Gastrocnemius medialis (tissue), 4 donors: Measurements from ENCODE around the gene ARHGEF33. TPM values are rescaled to one million over a fixed set of nuclear protein-coding genes. Genes with fewer than 3 reads are reported as not detected.
A peak's percentile ranks its signal among the peaks of the same experiment; 100 is the strongest.

Experiments
- ATAC-seq, 2 donors: fragments of 150-250 bp; one replicate each; pipeline ENCODE4 v1.9.1; 2016
- DNase-seq, 2 donors: peaks; one replicate each; pipeline ENCODE4 v3.0.0-alpha.2; 2019
- H3K27ac ChIP-seq, 4 donors: fragments of 200-600 bp; sonication (generic); 1 replicate in 1 of 4; 2 replicates in 3 of 4; pipeline ENCODE4 v1.5.1; 2016 to 2018; ENCODE audit warnings: mild to moderate bottlenecking in 2 of 4, moderate library complexity in 1 of 4
- H3K27me3 ChIP-seq, 3 donors: fragments of 200-600 bp; sonication (generic) in 2 of 3; 1 replicate in 1 of 3; 2 replicates in 2 of 3; pipeline versions ENCODE4 v1.5.1 to v1.6.0; 2016 to 2019; ENCODE audit warnings: mild to moderate bottlenecking in 1 of 3, moderate library complexity in 1 of 3
- H3K36me3 ChIP-seq, 2 donors: fragments of 200-600 bp; sonication (generic) in 1 of 2; one replicate each; pipeline ENCODE4 v1.5.1; 2017 to 2018
- H3K4me1 ChIP-seq, 2 donors: fragments of 200-600 bp; sonication (generic) in 1 of 2; one replicate each; pipeline ENCODE4 v1.5.1; 2016 to 2017; ENCODE audit warnings: mild to moderate bottlenecking in 2 of 2
- H3K4me3 ChIP-seq, 4 donors: fragments of 200-600 bp; sonication (generic) in 3 of 4; 1 replicate in 1 of 4; 2 replicates in 3 of 4; pipeline ENCODE4 v1.5.1; 2016 to 2019; ENCODE audit warnings: mild to moderate bottlenecking in 2 of 4
- H3K9me3 ChIP-seq, 3 donors: fragments of 200-600 bp; sonication (generic) in 2 of 3; 1 replicate in 1 of 3; 2 replicates in 2 of 3; pipeline ENCODE4 v1.5.1; 2016 to 2019
- CTCF ChIP-seq, 5 experiments: fragments of 450-650 bp in 3 of 5; fragments of 200-600 bp in 2 of 5; sonication (generic) in 2 of 5; IDR thresholded peaks in 4 of 5; conservative IDR thresholded peaks in 1 of 5; 1 replicate in 4 of 5; 2 replicates in 1 of 5; pipeline ENCODE4 v1.5.1; 2016 to 2019; ENCODE audit warnings: antibody characterized with exemption in 5 of 5, mild to moderate bottlenecking in 3 of 5, moderate library complexity in 3 of 5
- POLR2A ChIP-seq, 2 donors: fragments of 450-650 bp; IDR thresholded peaks; one replicate each; pipeline ENCODE4 v1.6.1; 2017; ENCODE audit warnings: antibody characterized with exemption in 2 of 2, mild to moderate bottlenecking in 2 of 2, moderate library complexity in 2 of 2
- in situ Hi-C, 4 donors: fragments of 200-750 bp; cut with MboI; loops; one replicate each; pipeline versions ENCODE4 v1.15.0 to v1.8.0; 2017; ENCODE audit warnings: low sequenced_read_pairs in 4 of 4
- intact Hi-C: fragments of 100-400 bp; cut with DNase I; formaldehyde crosslinking; loops from one replicate; pipeline ENCODE4 v1.15.1; 2023; ENCODE audit warnings: low total_unique reads
- total RNA-seq, 4 donors: library from RNA; depleted of rRNA; stranded (reverse); fragments of >200 nt; gene quantifications; one replicate each; pipeline versions ENCODE4 v1.1.0 to v1.2.3, GENCODE V29; 2016

The ARHGEF33 gene
- total RNA-seq, 4 donors from 2014 or later = 0.07 to 4.5 (median 0.52) TPM; not detected in 1

- intact Hi-C loops = no loop called here
- peaks cover 8 to 20% of the 10 kb centered on the region in 2 donors for H3K4me1 ChIP-seq
- H3K9me3 ChIP-seq = no peaks in the 10 kb centered on the region
- no peak for DNase-seq
- peaks cover 0 to 33% of the 10 kb centered on the region in 2 donors for H3K36me3 ChIP-seq
- no peak overlapping the region for H3K4me3 ChIP-seq
- ATAC-seq = no peak
- H3K27me3 ChIP-seq = no peaks in the 10 kb centered on the region
- in situ Hi-C loops = no loop called here
- H3K27ac ChIP-seq = no peak overlapping the region
- TF ChIP-seq CTCF (IDR thresholded peaks at IDR 0.05 in 4 of 5, conservative IDR thresholded peaks at IDR 0.05 in 1 of 5) (no peak), POLR2A (IDR thresholded peaks at IDR 0.05) (no peak)
Measured at GRCh38 chr2:39013871-39014270, 124.2 kb downstream of the ARHGEF33 start.

DNA sequence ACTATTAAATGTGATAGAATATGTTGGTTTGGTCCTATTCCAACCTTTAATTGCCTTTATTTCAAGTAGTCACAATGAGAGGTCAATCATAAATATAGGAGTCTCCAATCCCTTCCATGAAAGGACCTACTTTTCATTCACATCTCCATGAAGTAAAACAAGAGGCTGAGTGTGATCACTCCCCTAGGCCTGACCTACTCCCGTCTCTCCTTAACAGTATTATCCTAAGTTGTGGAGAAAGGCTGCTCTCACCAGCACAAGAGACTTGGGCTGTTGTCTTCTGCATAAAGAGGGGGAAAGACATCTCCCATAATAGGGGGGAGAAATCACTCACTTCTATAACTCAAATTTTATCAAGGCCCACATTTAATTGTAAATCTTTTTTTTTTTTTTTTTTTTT is 125.7 kb downstream of the ARHGEF33 start:
- in situ Hi-C loops = no loop called here

GRCh38 chr2:39017334-39017733 is 127.7 kb downstream of the ARHGEF33 start:
- no peak for TF ChIP-seq CTCF (IDR thresholded peaks at IDR 0.05 in 4 of 5, conservative IDR thresholded peaks at IDR 0.05 in 1 of 5)
- no peak for TF ChIP-seq POLR2A (IDR thresholded peaks at IDR 0.05)
- Histone ChIP-seq H3K36me3 (peaks cover 0 to 15% of the 10 kb centered on the region in 2 donors), H3K27me3 (no peaks in the 10 kb centered on the region), H3K27ac (peak overlapping the region in 1 of 4 donors; percentile 44), H3K9me3 (no peaks in the 10 kb centered on the region), H3K4me3 (no peak overlapping the region), H3K4me1 (peaks cover 8 to 24% of the 10 kb centered on the region in 2 donors)
- intact Hi-C loops = no loop called here
- no peak for ATAC-seq
- DNase-seq = no peak
- in situ Hi-C loops = no loop called here

More for the DNA sequence above, 125.7 kb downstream of the ARHGEF33 start:
- no peak for TF ChIP-seq POLR2A (IDR thresholded peaks at IDR 0.05)
- TF ChIP-seq CTCF (IDR thresholded peaks at IDR 0.05 in 4 of 5, conservative IDR thresholded peaks at IDR 0.05 in 1 of 5) = no peak
- H3K4me1 ChIP-seq = peaks cover 8 to 21% of the 10 kb centered on the region in 2 donors
- no peaks in the 10 kb centered on the region for H3K9me3 ChIP-seq
- no peak for DNase-seq
- no peak overlapping the region for H3K27ac ChIP-seq
- no peaks in the 10 kb centered on the region for H3K27me3 ChIP-seq
- intact Hi-C loops = no loop called here
- peaks cover 0 to 21% of the 10 kb centered on the region in 2 donors for H3K36me3 ChIP-seq
- no peak overlapping the region for H3K4me3 ChIP-seq
- ATAC-seq = no peak

- Histone ChIP-seq H3K27ac (peak overlapping the region in 3 of 4 donors; percentile 41 to 48 (median 44)), H3K4me3 (no peak overlapping the region)
- ATAC-seq = no peak
Measured at GRCh38 chr2:39018638-39019037, 129.0 kb downstream of the ARHGEF33 start.

More at GRCh38 chr2:39018638-39019037, 129.0 kb downstream of the ARHGEF33 start:
- in situ Hi-C loops (no loop called here), intact Hi-C loops (no loop called here)
- Histone ChIP-seq H3K36me3 (peaks cover 0 to 13% of the 10 kb centered on the region in 2 donors), H3K4me1 (peaks cover 8 to 24% of the 10 kb centered on the region in 2 donors), H3K9me3 (no peaks in the 10 kb centered on the region), H3K27me3 (no peaks in the 10 kb centered on the region)
- TF ChIP-seq CTCF (IDR thresholded peaks at IDR 0.05 in 4 of 5, conservative IDR thresholded peaks at IDR 0.05 in 1 of 5) = no peak
- TF ChIP-seq POLR2A (IDR thresholded peaks at IDR 0.05) = no peak
- DNase-seq = no peak
